Heart right ventricle (tissue), 16 donors: ENCODE results near the gene GAS2L1. TPM values are rescaled to one million over a fixed set of nuclear protein-coding genes. Genes with fewer than 3 reads are reported as not detected.

Source experiments
- ATAC-seq, 8 donors: fragments of 200-7000 bp; cut with Tn5 transposase; one replicate each; pipeline ENCODE4 v1.9.1; 2020; ENCODE audit warnings: mild to moderate bottlenecking in 8 of 8, moderate library complexity in 8 of 8, moderate number of reproducible peaks in 1 of 8
- DNase-seq, 2 donors: peaks; one replicate each; pipeline ENCODE4 v3.0.0-alpha.2; 2020
- H3K27ac ChIP-seq, 10 donors: fragments of 200-600 bp; sonication (generic) in 2 of 10; one replicate each; pipeline versions ENCODE4 v1.5.0 to v1.8.0; 2020 to 2022; ENCODE audit warnings: mild to moderate bottlenecking in 3 of 10
- H3K27me3 ChIP-seq, 7 donors: fragments of 200-600 bp; one replicate each; pipeline ENCODE4 v1.8.0; 2021 to 2022; ENCODE audit warnings: mild to moderate bottlenecking in 2 of 7
- H3K36me3 ChIP-seq, 9 donors: fragments of 200-600 bp; sonication (generic) in 1 of 9; one replicate each; pipeline versions ENCODE4 v1.5.0 to v1.8.0; 2020 to 2022; ENCODE audit warnings: mild to moderate bottlenecking in 2 of 9
- H3K4me1 ChIP-seq, 9 donors: fragments of 200-600 bp; sonication (generic) in 1 of 9; one replicate each; pipeline versions ENCODE4 v1.5.0 to v1.8.0; 2020 to 2022; ENCODE audit warnings: mild to moderate bottlenecking in 4 of 9
- H3K4me3 ChIP-seq, 10 donors: fragments of 200-600 bp; sonication (generic) in 2 of 10; one replicate each; pipeline versions ENCODE4 v1.5.0 to v1.8.0; 2020 to 2022; ENCODE audit warnings: mild to moderate bottlenecking in 7 of 10, moderate library complexity in 2 of 10
- H3K9me3 ChIP-seq, 11 donors: fragments of 200-600 bp in 10 of 11; sonication (generic) in 2 of 11; one replicate each; pipeline versions ENCODE4 v1.5.0 to v1.8.0; 2013 to 2022; ENCODE audit warnings: mild to moderate bottlenecking in 2 of 11, control low read depth in 1 of 11, moderate library complexity in 1 of 11
- WGBS, 2 donors: extraction: QIAGEN DNeasy Blood & Tissue Kit; methylation state at CpG; one replicate each; pipeline ENCODE4 v1.1.7; 2013; ENCODE audit warnings: inconsistent platforms in 1 of 2; 5-methylcytosine and 5-hydroxymethylcytosine counted together
- intact Hi-C, 10 donors: fragments of 100-400 bp; cut with DNase I; formaldehyde crosslinking; loops; one replicate each; pipeline versions ENCODE4 v1.11.1 to v1.14.2; 2022
- polyA plus RNA-seq, 2 donors: library from polyadenylated mRNA; stranded (reverse); fragments of 200-250 nt; gene quantifications; one replicate each; pipeline ENCODE4 v1.2.3, GENCODE V29; 2013
- total RNA-seq, 10 donors: library from RNA; stranded (reverse); fragmentation: NEBNext Ultra II Directional in 3 of 10; extraction: Animal tissue kit (Norgen Biotek cat#: 25700) in 3 of 10; gene quantifications; one replicate each; pipeline versions ENCODE4 v1.2.1 to v1.2.4, GENCODE V29; 2021 to 2023
- TF ChIP-seq, protein P1 (sequence below), 9 donors: fragments of 200-600 bp; sonication (generic) in 2 of 9; IDR thresholded peaks; one replicate each; pipeline versions ENCODE4 v1.5.0 to v1.8.0; 2021 to 2022; ENCODE audit warnings: antibody characterized with exemption in 9 of 9, mild to moderate bottlenecking in 5 of 9, moderate library complexity in 1 of 9
- donor health status: Arrhythmogenic right ventricular cardiomyopathy.
- donor health status: ischemic (EF 13 %, LVEDD 7.1; RV severe dilation, severe dysfunction).
- donor health status: healthy with polysubstance abuse.
- donor health status: DM: no; HTN: yes; CAD: no.
- donor health status: DM: no; HTN: no; CAD: no.
- donor health status: ischemic (EF 25% LVEDD 6.9; RV normal size, moderate dysfunction).
- donor health status: ischemic (EF 25% LVEDD 5.7; RV mildly dilated, moderate dysfunction).
- donor health status: healthy.
- donor health status: DM: yes; HTN: yes; CAD: no.
- donor health status: Ischemic cardiomyopathy.
- donor health status: ischemic (EF 35%, LVEDD 5.7; RV mildly dilated, moderate dysfunction).
- donor health status: nonischemic (EF 11% LVEDD 7.7; RV severe dilation, severe dysfunction).
- donor health status: DM: yes; HTN: yes; CAD: no.
- donor health status: PGD.
- donor health status: ischemic (EF 29% LVEDD 5.4; RV normal size, mild dysfunction).
- donor health status: nonischemic (EF 23%, LVEDD 6.1; RV moderate dilation, normal function).

The GAS2L1 gene
- total and polyA plus RNA-seq, 12 donors: 10.9 to 45.0 (median 15.0) TPM

DNA sequence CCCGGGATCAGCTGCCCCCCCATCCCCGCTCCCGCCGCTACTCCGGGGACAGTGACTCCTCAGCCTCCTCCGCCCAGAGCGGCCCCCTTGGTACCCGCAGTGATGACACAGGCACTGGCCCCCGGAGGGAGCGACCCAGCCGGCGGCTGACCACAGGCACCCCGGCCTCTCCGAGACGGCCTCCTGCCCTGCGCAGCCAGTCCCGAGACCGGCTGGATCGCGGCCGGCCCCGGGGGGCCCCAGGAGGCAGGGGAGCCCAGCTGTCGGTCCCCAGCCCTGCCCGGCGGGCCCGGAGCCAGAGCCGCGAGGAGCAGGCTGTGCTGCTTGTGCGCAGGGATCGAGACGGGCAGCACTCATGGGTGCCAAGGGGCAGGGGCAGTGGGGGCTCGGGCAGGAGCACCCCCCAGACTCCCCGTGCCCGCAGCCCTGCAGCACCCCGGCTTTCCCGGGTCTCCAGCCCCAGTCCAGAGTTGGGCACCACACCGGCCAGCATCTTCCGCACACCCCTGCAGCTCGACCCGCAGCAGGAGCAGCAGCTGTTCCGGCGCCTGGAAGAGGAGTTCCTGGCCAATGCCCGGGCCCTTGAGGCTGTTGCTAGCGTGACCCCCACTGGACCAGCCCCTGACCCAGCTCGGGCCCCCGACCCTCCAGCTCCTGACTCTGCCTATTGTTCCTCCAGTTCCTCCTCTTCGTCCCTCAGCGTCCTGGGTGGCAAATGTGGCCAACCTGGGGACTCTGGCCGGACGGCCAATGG lies 5.2 kb downstream of the GAS2L1 start:
- Histone ChIP-seq H3K27ac (peak overlapping the region; percentile 72 to 98 (median 94)), H3K4me3 (peak overlapping the region in 9 of 10 donors; percentile 18 to 52 (median 28)), H3K4me1 (peaks cover 52 to 85% (median 82%) of the 10 kb centered on the region in 9 donors), H3K27me3 (peaks cover 5 to 43% (median 27%) of the 10 kb centered on the region in 7 donors), H3K36me3 (peaks cover 0 to 12% (median 0%) of the 10 kb centered on the region in 9 donors), H3K9me3 (no peaks in the 10 kb centered on the region)
- ATAC-seq (peak in 1 of 8 donors; percentile 0), DNase-seq (peak; percentile 48 to 55)
- intact Hi-C loops: no loop called here
- TF ChIP-seq, protein P1, sequence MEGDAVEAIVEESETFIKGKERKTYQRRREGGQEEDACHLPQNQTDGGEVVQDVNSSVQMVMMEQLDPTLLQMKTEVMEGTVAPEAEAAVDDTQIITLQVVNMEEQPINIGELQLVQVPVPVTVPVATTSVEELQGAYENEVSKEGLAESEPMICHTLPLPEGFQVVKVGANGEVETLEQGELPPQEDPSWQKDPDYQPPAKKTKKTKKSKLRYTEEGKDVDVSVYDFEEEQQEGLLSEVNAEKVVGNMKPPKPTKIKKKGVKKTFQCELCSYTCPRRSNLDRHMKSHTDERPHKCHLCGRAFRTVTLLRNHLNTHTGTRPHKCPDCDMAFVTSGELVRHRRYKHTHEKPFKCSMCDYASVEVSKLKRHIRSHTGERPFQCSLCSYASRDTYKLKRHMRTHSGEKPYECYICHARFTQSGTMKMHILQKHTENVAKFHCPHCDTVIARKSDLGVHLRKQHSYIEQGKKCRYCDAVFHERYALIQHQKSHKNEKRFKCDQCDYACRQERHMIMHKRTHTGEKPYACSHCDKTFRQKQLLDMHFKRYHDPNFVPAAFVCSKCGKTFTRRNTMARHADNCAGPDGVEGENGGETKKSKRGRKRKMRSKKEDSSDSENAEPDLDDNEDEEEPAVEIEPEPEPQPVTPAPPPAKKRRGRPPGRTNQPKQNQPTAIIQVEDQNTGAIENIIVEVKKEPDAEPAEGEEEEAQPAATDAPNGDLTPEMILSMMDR (IDR thresholded peaks at IDR 0.05): no peak
- WGBS, 2 donors: 54 to 64% methylated on average over 48 to 50 of the region's 50 CpGs

DNA sequence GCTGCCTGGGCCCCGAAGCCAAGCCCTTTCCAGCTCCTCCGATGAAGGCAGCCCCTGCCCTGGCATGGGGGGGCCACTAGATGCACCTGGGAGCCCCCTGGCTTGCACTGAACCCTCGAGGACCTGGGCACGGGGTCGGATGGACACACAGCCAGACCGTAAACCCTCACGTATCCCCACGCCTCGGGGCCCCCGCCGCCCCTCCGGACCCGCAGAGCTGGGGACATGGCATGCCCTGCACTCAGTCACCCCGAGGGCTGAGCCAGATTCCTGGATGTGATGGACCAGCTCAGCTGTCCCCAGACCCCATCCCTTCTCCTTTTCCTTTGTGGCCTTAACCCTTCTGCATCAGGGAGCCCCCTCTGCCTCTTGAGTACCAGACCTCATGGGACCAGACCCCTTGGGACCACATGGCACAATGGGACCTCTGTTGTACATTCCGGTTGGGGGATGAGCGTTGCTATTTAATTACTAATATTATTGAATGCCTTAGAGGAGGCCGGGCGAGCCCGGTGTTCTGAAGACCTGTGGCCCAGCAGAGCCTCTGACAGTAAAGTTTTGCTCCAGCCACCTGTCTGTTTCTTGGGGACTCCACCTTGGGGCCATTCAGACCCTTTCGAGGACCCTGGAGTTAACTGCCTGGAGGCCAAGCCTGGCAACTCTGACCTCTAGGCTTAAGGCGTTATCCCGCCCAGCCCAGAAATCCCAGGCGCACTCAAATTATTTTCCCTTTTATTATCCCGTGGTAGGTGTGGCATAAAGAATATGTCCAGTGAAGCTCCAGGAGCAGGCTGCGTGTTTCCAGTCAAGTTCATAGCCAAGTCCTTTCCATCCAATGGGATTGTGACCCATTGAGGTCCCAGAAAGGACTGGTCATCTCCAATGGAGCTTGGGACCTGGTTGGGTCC lies 6.0 kb downstream of the GAS2L1 start:
- ATAC-seq: no peak
- Histone ChIP-seq H3K27me3 (peaks cover 5 to 51% (median 27%) of the 10 kb centered on the region in 7 donors), H3K4me1 (peaks cover 52 to 82% (median 76%) of the 10 kb centered on the region in 9 donors), H3K4me3 (no peak overlapping the region), H3K9me3 (no peaks in the 10 kb centered on the region), H3K27ac (peak overlapping the region in 7 of 10 donors; percentile 93 to 98 (median 95)), H3K36me3 (peaks cover 0 to 12% (median 0%) of the 10 kb centered on the region in 9 donors)
- WGBS, 2 donors: 89 to 94% methylated on average over 25 of the region's 25 CpGs
- DNase-seq: no peak
- intact Hi-C loops: no loop called here
- TF ChIP-seq, protein P1 (IDR thresholded peaks at IDR 0.05): no peak

DNA sequence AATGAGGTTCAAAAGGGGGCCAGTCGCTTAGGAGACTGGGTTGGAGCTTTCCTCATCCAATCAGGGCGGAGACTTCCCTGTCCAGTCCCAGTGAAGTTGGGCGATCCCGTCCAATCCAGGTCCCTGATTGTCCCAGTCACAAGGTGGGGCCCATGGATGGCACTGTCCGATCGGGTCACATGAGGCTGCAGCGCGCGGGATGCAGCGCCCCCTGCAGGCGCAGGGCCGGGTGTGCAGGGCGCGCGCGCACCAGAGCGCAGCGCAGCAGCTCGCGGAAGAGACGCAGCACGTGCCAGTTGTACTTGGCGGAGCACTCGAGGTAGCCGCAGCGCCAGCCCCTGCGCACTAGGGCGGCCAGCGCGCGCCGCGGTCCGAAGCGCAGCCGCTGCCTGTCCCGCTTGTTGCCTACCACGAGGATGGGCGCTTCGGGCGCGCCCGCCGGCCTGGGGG lies 6.7 kb downstream of the GAS2L1 start:
- Histone ChIP-seq H3K36me3 (peaks cover 0 to 12% (median 0%) of the 10 kb centered on the region in 9 donors), H3K9me3 (no peaks in the 10 kb centered on the region), H3K4me3 (peak overlapping the region in 5 of 10 donors; percentile 2 to 54 (median 50)), H3K27ac (no peak overlapping the region), H3K27me3 (peaks cover 5 to 51% (median 27%) of the 10 kb centered on the region in 7 donors), H3K4me1 (peaks cover 48 to 75% (median 70%) of the 10 kb centered on the region in 9 donors)
- DNase-seq (peak in 1 of 2 donors; percentile 52), ATAC-seq (peak in 3 of 8 donors; percentile 2 to 5 (median 3))
- 19 to 25% methylated on average over 44 of the region's 44 CpGs for WGBS, 2 donors
- TF ChIP-seq, protein P1 (IDR thresholded peaks at IDR 0.05): peak; percentile 37 to 77 (median 71)
- intact Hi-C loops: no loop called here
